Muscle layer of colon (tissue), 2 donors: Measurements from ENCODE around the gene GUCD1.
"Not testable (repeated sequence)": the region's sequence is repeated elsewhere in the genome, so short reads cannot be mapped to it uniquely, and the experiment has no call there.

Experiments
- H3K27ac ChIP-seq: one replicate; pipeline ENCODE4 v1.7.0; 2013; ENCODE audit warnings: low read depth, mild to moderate bottlenecking, low read length, moderate library complexity
- H3K27me3 ChIP-seq, 2 donors: one replicate each; pipeline ENCODE4 v1.7.0; 2013; ENCODE audit warnings: low read length in 2 of 2, mild to moderate bottlenecking in 2 of 2; ENCODE audit not compliant: insufficient read depth in 2 of 2, control insufficient read depth in 1 of 2
- H3K36me3 ChIP-seq: one replicate; pipeline ENCODE4 v1.7.0; 2013; ENCODE audit warnings: mild to moderate bottlenecking, low read length; ENCODE audit not compliant: insufficient read depth
- H3K4me1 ChIP-seq: one replicate; pipeline ENCODE4 v1.7.0; 2013; ENCODE audit warnings: mild to moderate bottlenecking, low read length; ENCODE audit not compliant: insufficient read depth
- H3K4me3 ChIP-seq, 2 donors: one replicate each; pipeline ENCODE4 v1.7.0; 2013; ENCODE audit warnings: low read length in 2 of 2, low read depth in 1 of 2, mild to moderate bottlenecking in 1 of 2, moderate library complexity in 1 of 2
- H3K9ac ChIP-seq: one replicate; pipeline ENCODE4 v1.7.0; 2013; ENCODE audit warnings: low read length
- H3K9me3 ChIP-seq: one replicate; pipeline ENCODE4 v1.7.0; 2013; ENCODE audit warnings: mild to moderate bottlenecking, low read length
- donor health status: abdominal sarcoma.
- donor health status: Adenocarcinoma of cecum.

The GUCD1 gene

DNA sequence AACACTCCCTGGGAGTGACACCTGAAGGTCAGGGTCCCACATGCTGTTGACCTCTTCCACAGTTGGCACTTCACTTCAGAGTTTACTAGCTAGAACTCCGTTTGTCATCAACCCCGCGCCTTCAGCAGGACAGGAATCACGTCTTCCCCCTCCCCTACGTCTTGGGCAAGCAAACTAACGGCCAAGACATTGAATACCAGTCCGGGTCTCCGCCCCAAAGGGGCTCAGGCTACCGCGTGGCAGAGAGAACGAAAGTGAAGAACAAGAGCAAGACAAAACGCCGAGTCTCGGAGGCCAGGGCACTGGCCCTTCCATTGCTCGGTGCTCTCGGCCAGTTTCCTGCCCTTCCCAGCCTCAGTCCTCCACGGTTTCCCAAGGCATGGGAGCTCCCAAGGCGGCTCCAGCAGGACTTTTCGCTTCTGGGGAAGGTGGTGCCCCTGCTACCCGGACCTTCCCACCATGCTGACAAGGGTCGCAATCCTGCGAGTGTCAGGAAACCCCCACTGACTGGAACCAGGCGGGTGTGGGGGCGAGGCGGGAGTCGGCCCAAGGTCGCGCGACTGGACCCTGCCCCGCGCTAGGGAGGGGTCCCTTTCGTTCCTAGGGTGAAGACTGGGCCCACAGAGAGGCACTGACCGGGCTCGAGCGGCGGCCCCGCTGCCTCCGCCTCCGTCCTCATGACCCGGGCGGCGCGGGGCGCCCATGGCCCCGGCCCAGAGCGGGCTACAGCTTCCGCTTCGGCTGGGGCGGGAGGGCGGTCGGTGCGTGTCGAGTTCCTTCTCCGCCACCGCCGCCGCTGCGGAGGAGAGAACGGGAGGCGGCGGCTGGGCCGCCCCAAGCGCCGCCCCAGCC is at the start of gene GUCD1:
Gene GUCD1 (minus strand): TSS at position 826 of the 852 bp plus-strand sequence. CDS start 147 bp downstream, at position 679.
- Histone ChIP-seq H3K9me3 (no peaks in the 10 kb centered on the region), H3K9ac (peak within 1 kb of the TSS; percentile 95), H3K36me3 (peaks cover 26% of the 10 kb centered on the region), H3K27me3 (no peaks in the 10 kb centered on the region), H3K4me3 (peak within 1 kb of the TSS; percentile 73 to 99), H3K4me1 (peaks cover 32% of the 10 kb centered on the region), H3K27ac (peak within 1 kb of the TSS; percentile 97)

DNA sequence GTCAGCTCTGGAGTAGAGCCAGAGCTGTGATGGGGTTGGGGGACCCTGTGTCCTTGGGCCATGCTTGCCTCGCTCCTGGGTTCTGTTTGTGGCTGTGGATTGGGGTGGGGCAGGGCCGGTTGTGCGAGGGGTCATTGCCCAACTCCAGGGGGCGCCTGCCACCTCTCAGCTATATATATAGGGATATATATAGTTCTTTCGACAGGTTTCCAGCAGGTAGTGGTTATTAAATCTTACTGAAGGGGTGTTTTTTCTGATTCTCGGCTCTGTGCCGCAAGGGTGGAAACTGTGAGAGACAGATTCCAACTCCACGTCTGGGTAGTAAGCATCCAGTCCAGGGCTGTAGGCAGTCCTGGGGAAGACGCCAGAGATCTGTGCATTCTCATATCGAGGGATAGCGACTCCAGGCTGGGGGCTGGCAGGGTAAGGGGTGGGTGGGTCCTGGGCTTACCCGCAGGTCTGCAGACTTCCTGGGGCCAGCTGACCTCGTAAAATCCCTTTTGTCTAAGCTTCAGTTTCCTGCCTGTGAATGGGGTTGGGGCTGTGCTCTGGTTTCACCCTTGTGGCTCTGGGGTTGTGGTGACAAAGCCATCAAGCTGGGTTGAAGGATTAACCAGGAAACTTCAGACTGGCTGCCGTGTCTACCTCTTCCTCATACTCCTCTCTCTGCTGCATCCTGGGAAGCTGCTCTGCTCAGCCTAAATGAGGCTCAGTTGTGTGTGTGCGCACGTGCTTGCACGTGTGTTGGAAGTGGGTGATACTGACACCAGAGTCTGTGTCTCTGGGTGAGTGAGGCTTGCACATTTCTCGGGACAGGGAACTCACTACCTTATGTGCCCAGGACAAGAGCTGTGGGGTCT is 49.1 kb upstream of the GUCD1 start:
- H3K9ac ChIP-seq, H3K4me3 ChIP-seq, H3K27ac ChIP-seq, H3K27me3 ChIP-seq, H3K36me3 ChIP-seq, H3K9me3 ChIP-seq, H3K4me1 ChIP-seq: not testable (repeated sequence)

DNA sequence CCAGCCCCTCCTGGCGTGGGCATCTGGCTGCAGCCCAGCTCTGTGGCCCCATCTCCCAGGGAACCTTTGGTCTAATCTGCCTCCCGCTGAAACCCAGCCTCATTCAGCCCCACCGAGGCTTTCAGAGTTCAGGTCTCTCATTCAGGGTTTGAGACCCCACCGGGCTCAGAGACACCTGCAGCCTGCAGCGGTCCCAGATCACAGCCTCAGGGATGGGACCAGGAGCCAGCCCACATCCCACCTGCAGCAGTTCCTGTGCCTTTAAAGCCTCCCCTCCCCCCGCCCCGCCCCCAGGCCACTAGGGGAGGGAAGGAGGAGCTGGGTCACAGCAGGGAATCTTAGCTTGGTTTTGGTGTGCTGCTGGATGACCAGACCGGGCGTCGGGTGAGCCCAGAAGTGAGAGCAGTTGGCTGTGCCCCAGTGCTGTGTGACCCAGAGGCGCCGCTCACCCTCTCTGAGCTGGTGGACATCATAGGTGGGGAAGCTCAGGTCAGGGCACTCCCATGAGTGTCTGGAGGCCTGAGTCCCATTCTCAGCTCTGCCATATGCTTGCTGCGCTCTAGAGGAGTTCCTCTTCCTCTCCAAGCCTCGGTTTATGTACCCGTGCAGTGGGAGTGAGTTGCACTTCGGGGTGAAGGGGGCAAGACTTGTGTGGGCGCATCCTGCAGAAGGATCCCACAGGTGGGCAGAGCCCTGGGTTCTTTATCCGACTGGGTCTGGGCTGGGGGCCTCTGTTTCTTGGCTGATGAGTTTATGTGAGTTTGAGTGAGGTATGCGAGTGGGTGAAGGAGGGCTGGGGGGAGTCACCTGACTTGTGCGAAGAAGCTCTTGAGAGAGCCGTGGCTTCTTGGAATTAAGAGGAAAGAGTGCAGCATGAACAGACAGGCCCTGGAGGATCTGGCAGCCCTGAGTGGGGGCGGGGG is 48.2 kb upstream of the GUCD1 start, which contains the start of gene GGT1:
Gene GGT1 (plus strand): TSS at position 347 of the 923 bp plus-strand sequence. CDS start 7,889 bp downstream, outside the sequence.
- not testable (repeated sequence) for H3K9me3 ChIP-seq, H3K4me1 ChIP-seq, H3K4me3 ChIP-seq, H3K9ac ChIP-seq, H3K27ac ChIP-seq, H3K36me3 ChIP-seq, H3K27me3 ChIP-seq

DNA sequence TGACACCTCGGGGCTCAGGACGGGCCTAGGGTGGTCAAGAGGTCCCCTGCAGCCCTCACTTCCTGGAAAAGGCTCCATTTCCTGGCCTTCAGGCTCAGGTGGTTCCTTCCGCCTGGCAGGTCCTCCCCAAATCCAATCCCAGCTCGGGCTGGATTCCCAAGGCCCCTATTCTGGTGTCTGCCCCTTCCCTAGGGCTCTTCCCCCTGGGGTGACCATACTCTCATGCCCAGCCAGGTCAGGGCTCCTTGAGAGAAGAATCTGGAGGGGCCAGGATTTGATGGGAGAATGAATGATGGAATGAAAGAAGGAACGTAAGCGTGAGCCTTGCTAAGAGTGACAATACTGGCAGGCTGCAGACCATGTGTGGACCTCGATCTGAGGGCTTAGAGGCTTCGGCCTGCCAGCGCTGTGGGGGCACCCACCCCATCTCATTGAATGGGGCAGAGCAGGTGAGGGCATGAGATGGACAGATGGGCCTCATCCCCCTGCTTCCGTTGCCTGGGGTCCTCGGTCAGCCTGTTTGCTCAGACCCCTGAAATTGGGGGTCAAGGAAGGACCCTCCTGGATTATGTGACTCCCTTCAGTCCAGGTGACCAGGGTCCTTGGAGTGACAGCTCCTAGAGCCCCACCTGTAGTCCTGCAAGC is 47.3 kb upstream of the GUCD1 start:
- H3K27ac ChIP-seq, H3K36me3 ChIP-seq, H3K4me1 ChIP-seq, H3K9ac ChIP-seq, H3K4me3 ChIP-seq, H3K9me3 ChIP-seq, H3K27me3 ChIP-seq: not testable (repeated sequence)

DNA sequence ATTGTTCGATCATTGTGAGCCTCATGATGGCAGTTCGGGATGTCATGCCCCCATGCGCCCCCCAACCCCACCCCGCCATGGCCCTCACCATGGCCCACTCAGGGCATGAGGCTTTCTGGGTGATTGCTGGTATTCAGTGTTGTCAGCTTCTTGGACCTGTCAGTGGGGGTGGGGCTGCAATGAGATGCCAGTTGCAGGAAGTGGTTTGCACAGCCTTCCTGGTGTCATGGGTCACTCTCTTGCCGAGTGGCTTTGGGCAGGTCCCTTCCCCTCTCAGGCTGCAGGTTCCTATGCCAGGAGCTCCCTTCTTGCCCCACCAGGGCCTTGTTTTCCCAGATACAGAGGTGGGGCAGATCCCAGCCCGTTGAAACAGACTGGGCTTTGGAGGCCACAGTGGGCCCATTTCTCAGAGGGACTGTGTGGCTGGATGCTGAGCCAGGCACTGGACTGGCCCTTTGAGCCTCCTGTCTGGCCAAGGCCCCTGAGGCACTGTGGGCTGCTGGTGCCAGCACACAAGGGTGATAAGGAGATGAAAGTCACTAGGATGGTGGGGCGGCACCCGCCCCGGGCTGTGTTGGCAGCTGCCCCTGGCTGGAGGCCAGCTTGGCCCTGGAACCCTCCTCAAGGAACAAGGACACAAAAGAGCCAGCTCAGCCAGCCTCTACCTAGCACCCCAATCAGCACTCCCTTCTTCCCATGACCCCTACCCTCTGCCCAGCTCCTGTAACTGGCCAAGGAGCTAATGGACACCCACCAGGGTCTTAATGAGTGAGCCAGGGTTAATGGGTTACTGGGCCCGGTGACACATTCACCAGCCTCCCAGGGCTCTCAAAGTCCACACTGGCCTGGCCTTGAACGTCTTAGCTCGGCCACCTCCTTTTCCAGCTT is 46.5 kb upstream of the GUCD1 start:
- Histone ChIP-seq H3K36me3 (no peaks in the 10 kb centered on the region), H3K27ac (no peak overlapping the region), H3K4me3 (no peak overlapping the region), H3K27me3 (no peaks in the 10 kb centered on the region), H3K9me3 (no peaks in the 10 kb centered on the region), H3K9ac (no peak overlapping the region), H3K4me1 (peaks cover 5% of the 10 kb centered on the region)

DNA sequence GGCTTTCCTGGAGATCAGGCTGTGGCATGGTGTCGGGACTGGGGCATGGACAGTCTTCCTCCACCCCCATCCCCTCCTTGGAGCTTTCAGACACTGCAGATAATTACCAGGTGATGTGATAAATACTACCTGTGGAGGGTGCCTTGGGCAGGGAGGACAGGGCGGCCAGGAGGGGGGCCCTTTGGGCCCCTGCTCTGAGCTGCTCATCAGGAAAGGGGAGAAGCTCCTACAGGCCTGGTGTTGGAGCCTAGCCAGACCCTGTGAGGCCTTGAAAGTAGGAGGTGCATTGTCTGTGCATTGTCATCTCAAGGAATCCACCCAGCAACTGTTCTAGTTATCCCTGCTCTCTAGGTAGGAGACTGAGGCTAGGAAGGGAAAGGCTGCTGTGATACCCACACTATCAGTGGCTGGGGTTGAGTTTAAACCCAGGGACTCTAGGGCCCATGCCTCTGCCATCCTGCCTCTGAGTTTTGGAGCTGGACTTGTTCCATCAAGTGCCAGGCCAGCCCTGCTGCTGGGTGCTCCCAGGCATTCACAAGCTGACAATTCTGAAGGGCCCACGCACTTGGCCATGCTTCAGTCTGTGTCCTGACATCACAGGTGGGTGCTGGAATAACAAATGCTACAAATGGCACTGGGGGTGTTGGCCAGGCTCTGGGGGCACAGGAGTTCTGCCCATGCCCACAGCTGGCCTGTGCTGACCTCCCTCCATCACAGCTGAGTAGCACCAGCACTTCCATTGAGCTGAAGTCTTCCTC is 45.2 kb upstream of the GUCD1 start:
- not testable (repeated sequence) for H3K27me3 ChIP-seq, H3K4me1 ChIP-seq, H3K4me3 ChIP-seq, H3K9ac ChIP-seq, H3K27ac ChIP-seq, H3K9me3 ChIP-seq, H3K36me3 ChIP-seq

DNA sequence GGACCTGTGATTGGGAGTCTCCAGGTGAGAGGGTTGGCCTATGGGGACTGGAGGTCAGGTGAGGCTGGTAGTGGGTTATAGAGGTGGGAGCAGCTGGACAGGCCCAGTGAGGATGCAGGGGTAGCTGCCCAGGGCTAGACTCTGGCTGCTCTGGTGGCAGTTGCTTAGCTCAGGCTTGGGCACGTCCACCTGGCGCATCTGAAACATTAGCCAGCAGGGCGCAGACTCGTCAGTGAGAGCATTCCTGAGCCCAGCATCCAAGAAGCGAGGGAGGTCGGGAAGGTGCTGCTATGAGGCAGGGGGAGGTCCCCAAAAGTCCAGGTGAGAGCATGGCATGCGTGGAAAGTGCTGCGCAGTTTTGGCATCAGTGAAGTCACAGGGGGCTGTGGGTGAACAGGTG is 44.6 kb upstream of the GUCD1 start:
- Histone ChIP-seq H3K9me3 (no peaks in the 10 kb centered on the region), H3K4me1 (peaks cover 5% of the 10 kb centered on the region), H3K4me3 (no peak overlapping the region), H3K27me3 (no peaks in the 10 kb centered on the region), H3K9ac (no peak overlapping the region), H3K36me3 (no peaks in the 10 kb centered on the region), H3K27ac (no peak overlapping the region)

DNA sequence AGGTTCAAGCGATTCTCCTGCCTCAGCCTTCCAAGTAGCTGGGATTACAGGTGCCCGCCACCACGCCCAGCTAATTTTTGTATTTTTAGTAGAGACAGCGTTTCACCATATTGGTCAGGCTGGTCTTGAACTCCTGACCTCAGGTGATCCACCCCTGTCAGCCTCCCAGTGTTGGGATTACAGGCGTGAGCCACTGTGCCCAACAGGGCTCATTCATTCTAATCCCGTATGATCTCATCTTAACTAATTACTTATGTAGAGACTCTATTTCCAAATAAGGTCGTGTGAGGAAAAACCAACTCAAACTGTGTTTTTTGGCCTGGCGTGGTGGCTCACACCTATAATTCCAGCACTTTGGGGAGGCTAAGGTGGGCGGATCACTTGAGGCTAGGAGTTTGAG is 42.1 kb upstream of the GUCD1 start:
- H3K9me3 ChIP-seq, H3K36me3 ChIP-seq, H3K27ac ChIP-seq, H3K4me3 ChIP-seq, H3K9ac ChIP-seq, H3K27me3 ChIP-seq: not testable (repeated sequence)
- H3K4me1 ChIP-seq: peaks cover 19% of the 10 kb centered on the region

DNA sequence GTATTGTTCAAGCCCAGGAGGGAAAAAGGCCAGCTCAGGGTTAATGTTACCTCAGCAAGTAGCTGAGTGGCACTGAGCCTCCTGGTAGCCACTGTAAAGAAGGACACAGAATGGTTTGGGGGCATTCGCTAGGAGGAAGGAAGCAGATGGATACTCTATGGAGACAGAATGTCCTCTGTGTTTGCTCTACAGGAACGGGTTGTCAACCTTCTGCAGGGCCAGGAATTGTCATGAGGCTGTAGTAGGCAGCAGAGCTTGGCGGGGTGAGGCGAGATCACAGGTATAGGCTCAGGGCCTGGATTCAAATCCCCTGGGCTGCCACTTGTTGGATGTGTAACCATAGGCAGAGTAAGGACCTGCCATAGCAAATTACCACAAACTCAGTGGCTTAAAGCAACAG is 40.9 kb upstream of the GUCD1 start:
- no peak overlapping the region for H3K4me3 ChIP-seq
- H3K4me1 ChIP-seq: peaks cover 20% of the 10 kb centered on the region

More for the DNA sequence above, 40.9 kb upstream of the GUCD1 start:
- Histone ChIP-seq H3K27ac (no peak overlapping the region), H3K27me3 (no peaks in the 10 kb centered on the region), H3K36me3 (no peaks in the 10 kb centered on the region), H3K9me3 (no peaks in the 10 kb centered on the region), H3K9ac (no peak overlapping the region)
